Loucy (cell line): Measurements from ENCODE around the gene SMAD7.

Source experiments
- CTCF ChIP-seq: fragments of 200-600 bp; sonication (generic); conservative IDR thresholded peaks from 2 replicates; pipeline ENCODE4 v1.5.1; 2014; ENCODE audit warnings: mild to moderate bottlenecking, antibody characterized with exemption, low read length
- EZH2phosphoT487 ChIP-seq: fragments of 200-600 bp; IDR thresholded peaks from 2 replicates; pipeline ENCODE4 v1.6.1; 2018; ENCODE audit warnings: antibody characterized with exemption, mild to moderate bottlenecking, moderate library complexity, borderline replicate concordance

GRCh38 chr18:48919547-48919946 is 31.2 kb downstream of the SMAD7 start:
- TF ChIP-seq CTCF (no peak), EZH2phosphoT487 (no peak)
